ENCODE data around the gene MEIS1.
"Not testable (repeated sequence)": the region's sequence is repeated elsewhere in the genome, so short reads cannot be mapped to it uniquely, and the experiment has no call there.

The MEIS1 gene

GRCh38 chr2:66470199-66470598, 35.3 kb downstream of the MEIS1 start:
- DNase-seq: no peak

- no peak for DNase-seq
Observed at GRCh38 chr2:66472225-66472843, 37.4 kb downstream of the MEIS1 start.

- no peak for DNase-seq
Observed at GRCh38 chr2:66477135-66477842, 42.4 kb downstream of the MEIS1 start.

GRCh38 chr2:66478299-66478698, 43.4 kb downstream of the MEIS1 start:
- no peak for DNase-seq

GRCh38 chr2:66478731-66479316, 43.9 kb downstream of the MEIS1 start:
- peak; percentile 47 for DNase-seq

GRCh38 chr2:66481100-66481549, 46.2 kb downstream of the MEIS1 start:
- DNase-seq: peak; percentile 91

GRCh38 chr2:66485252-66485651, 50.3 kb downstream of the MEIS1 start:
- not testable (repeated sequence) for DNase-seq

GRCh38 chr2:66488946-66489345, 54.0 kb downstream of the MEIS1 start:
- DNase-seq: no peak

- no peak for DNase-seq
Observed at GRCh38 chr2:66489436-66489835, 54.5 kb downstream of the MEIS1 start.

GRCh38 chr2:66490588-66491001, 55.7 kb downstream of the MEIS1 start:
- peak; percentile 29 for DNase-seq

GRCh38 chr2:66494708-66495107, 59.8 kb downstream of the MEIS1 start:
- peak; percentile 5 for DNase-seq

- DNase-seq: no peak
Observed at GRCh38 chr2:66495788-66496640, 61.1 kb downstream of the MEIS1 start.

GRCh38 chr2:66496670-66497420, 61.9 kb downstream of the MEIS1 start:
- no peak for DNase-seq

- no peak for DNase-seq
Observed at GRCh38 chr2:66497431-66498288, 62.7 kb downstream of the MEIS1 start.

GRCh38 chr2:66498289-66498975, 63.5 kb downstream of the MEIS1 start:
- DNase-seq: no peak

GRCh38 chr2:66501267-66501666, 66.3 kb downstream of the MEIS1 start:
- DNase-seq: no peak

GRCh38 chr2:66506265-66506664, 71.3 kb downstream of the MEIS1 start:
- no peak for DNase-seq

GRCh38 chr2:66507673-66508201, 72.8 kb downstream of the MEIS1 start:
- no peak for DNase-seq

GRCh38 chr2:66508484-66509071, 73.7 kb downstream of the MEIS1 start:
- no peak for DNase-seq

- DNase-seq: no peak
Observed at GRCh38 chr2:66509326-66509811, 74.4 kb downstream of the MEIS1 start.

All from OCI-M1 (cell line).